T-cell (primary cell): ENCODE results near the gene CDH4. TPM values are rescaled to one million over a fixed set of nuclear protein-coding genes. Genes with fewer than 3 reads are reported as not detected.

Experiments
- ATAC-seq, 4 experiments: fragments of 200-7000 bp in 3 of 4; fragments of 150-1000 bp in 1 of 4; cut with Tn5 transposase; replicated peaks in 1 of 4; 1 replicate in 3 of 4; 2 replicates in 1 of 4; pipeline ENCODE4 v1.10.0; 2021; ENCODE audit warnings: moderate library complexity in 3 of 4, mild to moderate bottlenecking in 2 of 4, moderate number of reproducible peaks in 1 of 4
- CTCF ChIA-PET, 2 donors: fragments of 300-600 bp; sonication (Branson Sonifier 250); formaldehyde crosslinking; loops; one replicate each; lab custom pipeline; 2022; ENCODE audit warnings: antibody characterized with exemption in 2 of 2; lab: Charles Lee
- POLR2A ChIA-PET, 2 donors: fragments of 300-600 bp; sonication (Branson Sonifier 250); formaldehyde crosslinking; loops; one replicate each; lab custom pipeline; 2022; ENCODE audit warnings: antibody characterized with exemption in 2 of 2; lab: Charles Lee
- DNase-seq, 35 experiments: peaks; one replicate each; pipeline versions ENCODE4 v3.0.0 to v3.0.0-alpha.2; 2013 to 2023
- H3K27ac ChIP-seq: one replicate; pipeline ENCODE4 v1.5.1; 2013; ENCODE audit warnings: low read length
- H3K27me3 ChIP-seq, 2 experiments: replicated peaks in 1 of 2; 1 replicate in 1 of 2; 2 replicates in 1 of 2; pipeline versions ENCODE4 v1.6.1 to v1.7.0; 2013; ENCODE audit warnings: low read length in 1 of 2, mixed read lengths in 1 of 2; ENCODE audit not compliant: control insufficient read depth in 2 of 2, insufficient read depth in 2 of 2; ENCODE audit errors: extremely low read depth in 1 of 2
- H3K36me3 ChIP-seq, 2 donors: 1 replicate in 1 of 2; 2 replicates in 1 of 2; pipeline versions ENCODE4 v1.6.1 to v1.7.0; 2013; ENCODE audit warnings: low read length in 1 of 2; ENCODE audit not compliant: control insufficient read depth in 2 of 2, insufficient read depth in 1 of 2; ENCODE audit errors: extremely low read depth in 1 of 2
- H3K4me1 ChIP-seq, 2 experiments: 1 replicate in 1 of 2; 2 replicates in 1 of 2; pipeline versions ENCODE4 v1.6.1 to v1.7.0; 2013; ENCODE audit warnings: low read length in 2 of 2, mixed read lengths in 1 of 2; ENCODE audit not compliant: insufficient read depth in 2 of 2, control insufficient read depth in 1 of 2; ENCODE audit errors: extremely low read depth in 1 of 2
- H3K4me3 ChIP-seq, 2 donors: 1 replicate in 1 of 2; 2 replicates in 1 of 2; pipeline versions ENCODE4 v1.5.1 to v1.7.0; 2013; ENCODE audit warnings: mild to moderate bottlenecking in 2 of 2, low read length in 1 of 2, moderate library complexity in 1 of 2; ENCODE audit not compliant: control insufficient read depth in 1 of 2; ENCODE audit errors: extremely low read depth in 1 of 2
- H3K9me3 ChIP-seq: 2 replicates; pipeline ENCODE4 v1.7.0; 2013
- H3K27ac Mint-ChIP-seq, 2 donors: one replicate each; pipeline ENCODE4 v1.8.0; 2020 to 2021; ENCODE audit warnings: mild to moderate bottlenecking in 2 of 2, mixed read lengths in 2 of 2
- H3K27me3 Mint-ChIP-seq, 2 donors: one replicate each; pipeline ENCODE4 v1.8.0; 2021 to 2022; ENCODE audit warnings: mixed read lengths in 2 of 2
- H3K36me3 Mint-ChIP-seq: one replicate; pipeline ENCODE4 v1.8.0; 2021; ENCODE audit warnings: mixed read lengths
- H3K4me1 Mint-ChIP-seq, 3 donors: one replicate each; pipeline ENCODE4 v1.8.0; 2020 to 2022; ENCODE audit warnings: mixed read lengths in 3 of 3, mild to moderate bottlenecking in 1 of 3
- H3K4me3 Mint-ChIP-seq, 3 donors: one replicate each; pipeline ENCODE4 v1.8.0; 2020 to 2022; ENCODE audit warnings: mild to moderate bottlenecking in 3 of 3, mixed read lengths in 3 of 3, moderate library complexity in 3 of 3
- H3K9me3 Mint-ChIP-seq, 3 donors: one replicate each; pipeline ENCODE4 v1.8.0; 2020 to 2022; ENCODE audit warnings: mixed read lengths in 3 of 3
- WGBS: methylation state at CpG from one replicate; pipeline ENCODE4 v1.1.5; 2013; ENCODE audit warnings: missing lambda C conversion rate; ENCODE audit not compliant: insufficient coverage; 5-methylcytosine and 5-hydroxymethylcytosine counted together
- total RNA-seq, 35 experiments: library from RNA in 6 of 35; stranded (reverse) in 6 of 35; fragments of 120-200 nt in 1 of 35; gene quantifications; one replicate each; pipeline versions ENCODE4 v1.2.1 to v1.2.4 and lab custom pipeline; 2013 to 2026

CDH4 gene
- total RNA-seq, 5 donors from 2014 or later (not counting 1 experiment from before 2014, with no cell fraction given), result 0.06 to 0.64 (median 0.14) TPM

GRCh38 chr20:61895016-61895415, 643.0 kb downstream of the CDH4 start:
- Mint-ChIP-seq H3K4me3 (no peak overlapping the region), H3K4me1 (no peaks in the 10 kb centered on the region), H3K27me3 (peaks cover 3 to 5% of the 10 kb centered on the region in 2 donors), H3K27ac (no peak overlapping the region), H3K9me3 (peaks cover 0 to 3% (median 0%) of the 10 kb centered on the region in 3 donors), H3K36me3 (no peaks in the 10 kb centered on the region)
- ChIA-PET POLR2A (no interaction called here), CTCF (no interaction called here)
- Histone ChIP-seq H3K27ac (no peak overlapping the region), H3K27me3 (peaks cover 0 to 42% of the 10 kb centered on the region in 2 experiments), H3K36me3 (no peaks in the 10 kb centered on the region), H3K4me3 (no peak overlapping the region), H3K9me3 (no peaks in the 10 kb centered on the region), H3K4me1 (no peaks in the 10 kb centered on the region)
- ATAC-seq (no peak), DNase-seq (no peak)
- 94% methylated on average over 22 of the region's 22 CpGs for WGBS

GRCh38 chr20:61895686-61896057, 643.6 kb downstream of the CDH4 start:
- ChIA-PET POLR2A (no interaction called here), CTCF (no interaction called here)
- ATAC-seq (no peak), DNase-seq (no peak)
- no peaks in the 10 kb centered on the region for H3K9me3 Mint-ChIP-seq
- no peak overlapping the region for H3K4me3 Mint-ChIP-seq
- no peak overlapping the region for H3K27ac Mint-ChIP-seq
- Histone ChIP-seq H3K36me3 (no peaks in the 10 kb centered on the region), H3K27ac (no peak overlapping the region), H3K4me1 (no peaks in the 10 kb centered on the region), H3K27me3 (peaks cover 0 to 41% of the 10 kb centered on the region in 2 experiments), H3K4me3 (no peak overlapping the region), H3K9me3 (no peaks in the 10 kb centered on the region)
- no peaks in the 10 kb centered on the region for H3K36me3 Mint-ChIP-seq
- peaks cover 0 to 5% of the 10 kb centered on the region in 2 donors for H3K27me3 Mint-ChIP-seq
- H3K4me1 Mint-ChIP-seq, result no peaks in the 10 kb centered on the region
- 79% methylated on average over 13 of the region's 13 CpGs for WGBS

- POLR2A ChIA-PET, result no interaction called here
- CTCF ChIA-PET, result no interaction called here
- Histone ChIP-seq H3K27me3 (peaks cover 0 to 41% of the 10 kb centered on the region in 2 experiments), H3K9me3 (no peaks in the 10 kb centered on the region), H3K36me3 (no peaks in the 10 kb centered on the region), H3K4me3 (no peak overlapping the region), H3K4me1 (no peaks in the 10 kb centered on the region), H3K27ac (no peak overlapping the region)
- no peak overlapping the region for H3K4me3 Mint-ChIP-seq
- no peaks in the 10 kb centered on the region for H3K9me3 Mint-ChIP-seq
- H3K36me3 Mint-ChIP-seq, result no peaks in the 10 kb centered on the region
- peak in 11 of 35 experiments; percentile 2 to 39 (median 6) for DNase-seq
- WGBS, result 37% methylated on average over 26 of the region's 28 CpGs
- no peaks in the 10 kb centered on the region for H3K4me1 Mint-ChIP-seq
- H3K27me3 Mint-ChIP-seq, result peaks cover 0 to 5% of the 10 kb centered on the region in 2 donors
- H3K27ac Mint-ChIP-seq, result no peak overlapping the region
- peak in 1 of 4 experiments; percentile 45 for ATAC-seq
Observed at GRCh38 chr20:61896058-61896961, 644.2 kb downstream of the CDH4 start.

- no peak overlapping the region for H3K4me3 Mint-ChIP-seq
- Histone ChIP-seq H3K9me3 (no peaks in the 10 kb centered on the region), H3K27ac (no peak overlapping the region), H3K4me1 (no peaks in the 10 kb centered on the region), H3K27me3 (peaks cover 0 to 45% of the 10 kb centered on the region in 2 experiments), H3K4me3 (no peak overlapping the region), H3K36me3 (no peaks in the 10 kb centered on the region)
- no peaks in the 10 kb centered on the region for H3K9me3 Mint-ChIP-seq
- 85% methylated on average over 17 of the region's 26 CpGs for WGBS
- no peaks in the 10 kb centered on the region for H3K36me3 Mint-ChIP-seq
- ChIA-PET CTCF (no interaction called here), POLR2A (no interaction called here)
- DNase-seq, result no peak
- no peak for ATAC-seq
- H3K4me1 Mint-ChIP-seq, result peaks cover 0 to 4% (median 0%) of the 10 kb centered on the region in 3 donors
- peaks cover 2 to 4% of the 10 kb centered on the region in 2 donors for H3K27me3 Mint-ChIP-seq
- H3K27ac Mint-ChIP-seq, result no peak overlapping the region
Observed at GRCh38 chr20:61897401-61898295, 645.6 kb downstream of the CDH4 start.

GRCh38 chr20:61898405-61898804, 646.3 kb downstream of the CDH4 start:
- no peak for DNase-seq
- H3K27me3 ChIP-seq, result peaks cover 0 to 45% of the 10 kb centered on the region in 2 experiments
- Mint-ChIP-seq H3K36me3 (no peaks in the 10 kb centered on the region), H3K27ac (no peak overlapping the region), H3K27me3 (peaks cover 2 to 4% of the 10 kb centered on the region in 2 donors), H3K4me3 (no peak overlapping the region), H3K4me1 (peaks cover 0 to 4% (median 0%) of the 10 kb centered on the region in 3 donors), H3K9me3 (no peaks in the 10 kb centered on the region)
- no peak overlapping the region for H3K27ac ChIP-seq
- 65% methylated on average over 4 of the region's 8 CpGs for WGBS
- no peaks in the 10 kb centered on the region for H3K9me3 ChIP-seq
- ChIA-PET CTCF (no interaction called here), POLR2A (no interaction called here)
- no peaks in the 10 kb centered on the region for H3K4me1 ChIP-seq
- no peak for ATAC-seq
- H3K36me3 ChIP-seq, result no peaks in the 10 kb centered on the region
- H3K4me3 ChIP-seq, result no peak overlapping the region
